K562 (cell line): ENCODE measurements around the gene ZDHHC14. TPM values are rescaled to one million over a fixed set of nuclear protein-coding genes. Genes with fewer than 3 reads are reported as not detected.

Experiments used
- ATF3 ChIP-seq, 2 experiments: fragments of 450-650 bp in 1 of 2; sonication (generic) in 1 of 2; formaldehyde crosslinking in 1 of 2; IDR thresholded peaks in 1 of 2; conservative IDR thresholded peaks in 1 of 2; 2 replicates each; pipeline versions ENCODE4 v1.6.1 to v1.8.1; 2016 to 2023; ENCODE audit warnings: mild to moderate bottlenecking in 2 of 2, moderate library complexity in 2 of 2, inconsistent platforms in 1 of 2, missing genetic modification reagents in 1 of 2
- E2F1 ChIP-seq: sonication (generic); formaldehyde crosslinking; IDR thresholded peaks from 2 replicates; pipeline ENCODE4 v1.8.1; 2023; ENCODE audit warnings: mild to moderate bottlenecking, missing genetic modification reagents, moderate library complexity
- FOXP4 ChIP-seq: sonication (generic); formaldehyde crosslinking; IDR thresholded peaks from 2 replicates; pipeline ENCODE4 v1.8.0; 2022; ENCODE audit warnings: mild to moderate bottlenecking, missing genetic modification reagents, borderline replicate concordance
- HDGF ChIP-seq: fragments of 450-650 bp; IDR thresholded peaks from 2 replicates; pipeline ENCODE4 v1.6.1; 2016
- MCM2 ChIP-seq: fragments of 450-650 bp; IDR thresholded peaks from 2 replicates; pipeline ENCODE4 v1.6.1; 2017; ENCODE audit warnings: low read depth, mild to moderate bottlenecking
- MGA ChIP-seq: fragments of 450-650 bp; IDR thresholded peaks from 2 replicates; pipeline ENCODE4 v1.6.1; 2016; ENCODE audit warnings: mild to moderate bottlenecking, moderate library complexity
- NR2C2 ChIP-seq, 2 experiments: fragments of 200-800 bp in 1 of 2; sonication (Bioruptor generic) in 1 of 2; sonication (generic) in 1 of 2; formaldehyde crosslinking in 1 of 2; IDR thresholded peaks; 2 replicates each; pipeline versions ENCODE4 v1.6.1 to v1.8.0; 2016 to 2022; ENCODE audit warnings: mild to moderate bottlenecking in 1 of 2, missing compliant biosample characterization in 1 of 2, missing genetic modification characterization in 1 of 2, missing genetic modification reagents in 1 of 2
- polyA plus RNA-seq, 8 experiments: library from polyadenylated mRNA; depleted of rRNA in 4 of 8; stranded (reverse) in 5 of 8; unstranded in 3 of 8; fragments of >200 nt; fragmentation: Nextera tagmentation in 2 of 8; fragmentation: Illumina TruSeq in 1 of 8; extraction: Ambion mirVana in 2 of 8; extraction: Trizol in 1 of 8; gene quantifications; 2 replicates each; pipeline versions ENCODE4 v1.2.1 to v1.2.3, GENCODE V29; 2011 to 2014; ENCODE audit warnings: inconsistent platforms in 1 of 8, missing spikeins in 1 of 8
- total RNA-seq, 7 experiments: library from RNA; depleted of rRNA in 6 of 7; stranded (reverse); fragments of >200 nt in 6 of 7; fragmentation: Illumina TruSeq in 2 of 7; extraction: Trizol in 2 of 7; gene quantifications; 2 replicates each; pipeline versions ENCODE4 v1.2.1 to v1.2.3, GENCODE V29; 2011 to 2021; ENCODE audit warnings: low replicate concordance in 1 of 7

The ZDHHC14 gene
- total and polyA plus RNA-seq, 9 of the 15 experiments (the other 6 are each of a cell fraction or from before 2014, with no cell fraction given), result 0.92 to 23.1 (median 13.8) TPM

- 0 out of 2 replicates have a peak, but pooled peaks have one; percentile 39 for TF ChIP-seq MGA
- TF ChIP-seq NR2C2 (CRISPR knock-in tag; IDR thresholded peaks at IDR 0.05), result no peak
- TF ChIP-seq NR2C2 (tag; IDR thresholded peaks at IDR 0.05), result 0 out of 2 replicates have a peak, but pooled peaks have one; percentile 38
- no peak for TF ChIP-seq FOXP4 (CRISPR knock-in tag)
- no peak for TF ChIP-seq E2F1 (CRISPR knock-in tag)
- 0 out of 2 replicates have a peak, but pooled peaks have one; percentile 32 for TF ChIP-seq HDGF
- no peak for TF ChIP-seq ATF3 (IDR thresholded peaks at IDR 0.05)
- TF ChIP-seq ATF3 (CRISPR knock-in tag; conservative IDR thresholded peaks at IDR 0.05), result no peak
- TF ChIP-seq MCM2, result no peak
Observed at GRCh38 chr6:157455731-157456523, 74.9 kb downstream of the ZDHHC14 start (continued).
